OCI-LY7 (cell line): Measurements from ENCODE around the gene PRRT4. TPM values are rescaled to one million over a fixed set of nuclear protein-coding genes. Genes with fewer than 3 reads are reported as not detected.

Experiments used
- BruUV-seq: library from RNA; stranded (reverse); fragments of 400-500 nt; replicated peaks from 2 replicates; lab custom pipeline; 2021; lab: Mats Ljungman, UMichigan
- CTCF ChIA-PET: fragments of 300-600 bp; sonication (Branson Sonifier 250); formaldehyde crosslinking; loops from one replicate; lab custom pipeline; 2022; ENCODE audit warnings: antibody characterized with exemption; ENCODE audit not compliant: unreplicated experiment; lab: Charles Lee
- POLR2A ChIA-PET: fragments of 300-600 bp; sonication (Branson Sonifier 250); formaldehyde crosslinking; loops from one replicate; lab custom pipeline; 2022; ENCODE audit warnings: antibody characterized with exemption; lab: Charles Lee
- DNase-seq: peaks from one replicate; pipeline ENCODE4 v3.0.0-alpha.2; 2015; ENCODE audit warnings: low spot score
- H2AFZ ChIP-seq: fragments of 200-600 bp; sonication (generic), shearing (Covaris generic); 2 replicates; pipeline ENCODE4 v1.6.1; 2014; ENCODE audit warnings: mild to moderate bottlenecking, antibody characterized with exemption, low read length, moderate library complexity
- H3K27ac ChIP-seq: fragments of 200-600 bp; sonication (generic); 2 replicates; pipeline ENCODE4 v1.5.1; 2014; ENCODE audit warnings: mixed run types, low read depth, mild to moderate bottlenecking, moderate library complexity, low read length, inconsistent platforms; ENCODE audit not compliant: poor library complexity, severe bottlenecking
- H3K36me3 ChIP-seq: fragments of 200-600 bp; sonication (generic); 2 replicates; pipeline ENCODE4 v1.6.1; 2014; ENCODE audit warnings: mild to moderate bottlenecking, antibody characterized with exemption, low read length, moderate library complexity, mixed read lengths; ENCODE audit not compliant: insufficient read depth
- H3K4me1 ChIP-seq: fragments of 200-600 bp; sonication (generic); 2 replicates; pipeline ENCODE4 v1.5.1; 2014; ENCODE audit warnings: mild to moderate bottlenecking, low read length; ENCODE audit not compliant: insufficient read depth, poor library complexity, severe bottlenecking
- H3K4me2 ChIP-seq: fragments of 200-600 bp; sonication (generic); 2 replicates; pipeline ENCODE4 v1.6.1; 2014; ENCODE audit warnings: mild to moderate bottlenecking, low read length
- H3K4me3 ChIP-seq: fragments of 200-600 bp; sonication (generic); 2 replicates; pipeline ENCODE4 v1.5.1; 2014; ENCODE audit warnings: mild to moderate bottlenecking, low read depth, low read length; ENCODE audit not compliant: poor library complexity, severe bottlenecking
- H3K79me2 ChIP-seq: fragments of 200-600 bp; sonication (generic); 2 replicates; pipeline ENCODE4 v1.6.1; 2016; ENCODE audit warnings: low read depth, mild to moderate bottlenecking, low read length, moderate library complexity, mixed read lengths; ENCODE audit not compliant: insufficient read depth
- H3K9me2 ChIP-seq: fragments of 200-600 bp; sonication (generic); 2 replicates; pipeline ENCODE4 v1.6.1; 2016; ENCODE audit warnings: mild to moderate bottlenecking, low read length, mixed read lengths; ENCODE audit not compliant: insufficient read depth
- H3K9me3 ChIP-seq: fragments of 200-600 bp; sonication (generic); 2 replicates; pipeline ENCODE4 v1.6.1; 2014; ENCODE audit warnings: mild to moderate bottlenecking, mixed run types, low read length, mixed read lengths
- H4K20me1 ChIP-seq: fragments of 200-600 bp; sonication (generic); 2 replicates; pipeline ENCODE4 v1.6.1; 2014; ENCODE audit warnings: mild to moderate bottlenecking, antibody characterized with exemption, low read length, moderate library complexity, mixed read lengths; ENCODE audit not compliant: insufficient read depth
- CTCF ChIP-seq: fragments of 200-600 bp; sonication (generic); conservative IDR thresholded peaks from 2 replicates; pipeline ENCODE4 v1.5.1; 2014; ENCODE audit warnings: mild to moderate bottlenecking, antibody characterized with exemption, low read length, moderate library complexity, mixed read lengths
- EZH2phosphoT487 ChIP-seq: fragments of 200-600 bp; sonication (generic); IDR thresholded peaks from 2 replicates; pipeline ENCODE4 v1.6.1; 2018; ENCODE audit warnings: low read depth, borderline replicate concordance, mild to moderate bottlenecking, mixed run types, antibody characterized with exemption, low read length, moderate library complexity, mixed read lengths
- intact Hi-C: fragments of 100-400 bp; cut with micrococcal nuclease; formaldehyde crosslinking; loops from one replicate; pipeline ENCODE4 v1.10.0; 2022; ENCODE audit not compliant: unreplicated experiment
- total RNA-seq, 2 experiments: library from RNA; depleted of rRNA in 1 of 2; stranded (reverse); fragments of >200 nt in 1 of 2; shearing (Covaris generic) in 1 of 2; gene quantifications; 2 replicates each; pipeline ENCODE4 v1.2.3, GENCODE V29; 2014 to 2022

The PRRT4 gene
- total RNA-seq, 2 experiments from 2014 or later, result not detected

GRCh38 chr7:128365432-128365831 is 3.9 kb upstream of the PRRT4 start:
- Histone ChIP-seq H3K9me2 (no peaks in the 10 kb centered on the region), H4K20me1 (no peaks in the 10 kb centered on the region), H3K9me3 (no peaks in the 10 kb centered on the region), H3K4me1 (no peaks in the 10 kb centered on the region), H3K79me2 (no peaks in the 10 kb centered on the region), H3K4me3 (no peak overlapping the region), H3K36me3 (no peaks in the 10 kb centered on the region), H3K4me2 (no peak overlapping the region), H2AFZ (no peak overlapping the region), H3K27ac (no peak overlapping the region)
- intact Hi-C loops, result no loop called here
- TF ChIP-seq CTCF (no peak), EZH2phosphoT487 (no peak)
- CTCF ChIA-PET, result no interaction called here
- POLR2A ChIA-PET, result no interaction called here
- no peak for DNase-seq
- no TSS peak for BruUV-seq

- Histone ChIP-seq H3K4me2 (no peak overlapping the region), H2AFZ (no peak overlapping the region), H3K36me3 (no peaks in the 10 kb centered on the region), H3K9me2 (no peaks in the 10 kb centered on the region), H4K20me1 (no peaks in the 10 kb centered on the region), H3K4me3 (no peak overlapping the region), H3K9me3 (no peaks in the 10 kb centered on the region), H3K79me2 (no peaks in the 10 kb centered on the region), H3K27ac (no peak overlapping the region), H3K4me1 (no peaks in the 10 kb centered on the region)
- no peak for DNase-seq
- TF ChIP-seq EZH2phosphoT487 (no peak), CTCF (no peak)
- intact Hi-C loops, result no loop called here
- BruUV-seq, result no TSS peak
- ChIA-PET POLR2A (interaction anchor here (0.8 kb wide), 1 partner anchor 26 kb away, joined by 3 read pairs; no protein-coding TSS in a partner anchor), CTCF (no interaction called here)
Observed at GRCh38 chr7:128364166-128364870, 2.8 kb upstream of the PRRT4 start.

GRCh38 chr7:128363261-128363721 is 1.8 kb upstream of the PRRT4 start:
- H3K4me1 ChIP-seq, result no peaks in the 10 kb centered on the region
- H3K27ac ChIP-seq, result no peak overlapping the region
- TF ChIP-seq EZH2phosphoT487 (no peak), CTCF (no peak)
- H4K20me1 ChIP-seq, result no peaks in the 10 kb centered on the region
- no peaks in the 10 kb centered on the region for H3K9me2 ChIP-seq
- no peaks in the 10 kb centered on the region for H3K36me3 ChIP-seq
- no peaks in the 10 kb centered on the region for H3K9me3 ChIP-seq
- no peak overlapping the region for H3K4me2 ChIP-seq
- intact Hi-C loops, result no loop called here
- ChIA-PET CTCF (no interaction called here), POLR2A (no interaction called here)
- no TSS peak for BruUV-seq
- H3K79me2 ChIP-seq, result no peaks in the 10 kb centered on the region
- DNase-seq, result no peak
- no peak overlapping the region for H3K4me3 ChIP-seq
- no peak overlapping the region for H2AFZ ChIP-seq
